Suppressor macrophage treated with lipopolysaccharide for 4 hours (primary cell): ENCODE results near the gene LPAR2.
"Not testable (repeated sequence)": the region's sequence is repeated elsewhere in the genome, so short reads cannot be mapped to it uniquely, and the experiment has no call there.

Experiments used
- DNase-seq: peaks from one replicate; pipeline ENCODE4 v3.0.0-alpha.2; 2020

The LPAR2 gene

GRCh38 chr19:19628501-19629134 lies 598 bp upstream of the LPAR2 start:
- peak; percentile 70 for DNase-seq

- DNase-seq, result no peak
Observed at GRCh38 chr19:19626516-19627472, 1.2 kb downstream of the LPAR2 start.

DNA sequence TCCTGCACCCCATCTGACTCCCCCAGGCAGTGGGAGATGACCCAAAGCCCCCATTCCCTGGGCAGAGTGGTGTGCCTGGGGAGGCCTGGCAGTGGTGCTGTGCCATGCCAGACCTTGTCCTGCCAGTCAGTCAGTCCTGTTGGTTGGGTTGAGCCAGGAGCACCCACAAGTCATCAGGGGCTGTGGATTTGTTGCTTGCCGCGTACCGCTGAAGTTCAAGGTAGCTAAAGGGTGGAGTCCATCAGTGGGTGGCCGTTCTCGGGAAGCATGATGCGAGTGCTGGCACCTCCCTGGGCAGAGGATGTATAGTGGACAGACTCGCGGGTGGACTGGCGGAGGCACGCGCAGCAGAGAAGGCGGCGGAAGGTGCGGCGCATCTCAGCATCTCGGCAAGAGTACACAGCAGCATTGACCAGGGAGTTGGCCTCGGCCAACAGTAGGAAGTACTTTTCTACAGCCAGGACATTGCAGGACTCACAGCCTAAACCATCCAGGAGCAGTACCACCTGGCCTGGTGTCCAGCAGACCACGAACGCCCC lies 3.9 kb downstream of the LPAR2 start:
- no peak for DNase-seq

DNA sequence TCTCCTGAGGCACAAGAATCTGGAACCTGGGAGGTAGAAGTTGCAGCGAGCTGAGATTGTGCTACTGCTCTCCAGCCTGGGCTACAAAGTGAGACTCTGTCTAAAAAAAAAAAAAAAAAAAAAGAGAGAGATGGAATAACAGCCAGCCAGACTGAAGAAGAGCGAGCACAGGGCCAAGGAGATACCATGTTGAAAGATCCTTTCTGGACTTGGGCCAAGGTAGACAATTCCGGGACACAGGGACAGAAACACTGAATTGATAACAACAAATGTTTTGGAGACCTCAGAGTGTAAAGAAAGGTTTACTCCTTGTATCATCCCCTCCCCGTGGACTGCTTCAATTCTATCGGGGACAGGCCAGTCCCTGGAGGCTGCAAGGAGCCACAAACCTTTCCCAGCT lies 4.6 kb downstream of the LPAR2 start:
- no peak for DNase-seq

- no peak for DNase-seq
Observed at GRCh38 chr19:19619849-19620210, 8.2 kb downstream of the LPAR2 start.

DNA sequence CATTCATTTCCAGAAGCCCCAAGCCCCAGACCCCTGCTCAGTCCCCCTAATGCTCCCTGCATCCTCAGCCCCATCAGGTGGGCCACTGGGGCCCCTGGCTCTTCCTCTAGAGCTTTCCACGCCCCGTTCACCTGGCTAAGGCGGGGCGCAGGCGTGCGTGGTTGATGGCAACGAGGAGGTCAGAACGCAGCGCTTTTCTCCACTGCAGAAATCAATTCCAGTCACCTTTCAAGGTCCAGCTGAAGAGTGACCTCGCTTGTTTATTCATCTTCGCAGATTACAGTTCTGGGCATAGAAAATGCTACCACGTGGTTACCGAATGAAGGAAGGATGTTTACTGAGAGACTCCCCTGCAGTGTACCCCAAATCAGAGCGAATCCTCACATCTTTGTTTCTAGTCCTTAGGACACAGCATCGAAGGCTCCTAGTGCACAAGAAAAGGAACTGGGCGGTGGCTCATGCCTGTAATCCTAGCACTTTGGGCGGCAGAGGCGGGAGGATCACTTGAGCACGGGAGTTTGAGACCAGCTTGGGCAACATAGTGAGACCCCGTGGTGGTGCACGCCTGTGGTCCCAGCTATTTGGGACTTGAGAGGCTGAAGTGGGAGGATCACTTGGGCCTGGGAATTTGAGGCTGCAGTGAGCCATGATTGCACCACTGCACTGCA lies 8.7 kb downstream of the LPAR2 start:
- DNase-seq, result no peak

DNA sequence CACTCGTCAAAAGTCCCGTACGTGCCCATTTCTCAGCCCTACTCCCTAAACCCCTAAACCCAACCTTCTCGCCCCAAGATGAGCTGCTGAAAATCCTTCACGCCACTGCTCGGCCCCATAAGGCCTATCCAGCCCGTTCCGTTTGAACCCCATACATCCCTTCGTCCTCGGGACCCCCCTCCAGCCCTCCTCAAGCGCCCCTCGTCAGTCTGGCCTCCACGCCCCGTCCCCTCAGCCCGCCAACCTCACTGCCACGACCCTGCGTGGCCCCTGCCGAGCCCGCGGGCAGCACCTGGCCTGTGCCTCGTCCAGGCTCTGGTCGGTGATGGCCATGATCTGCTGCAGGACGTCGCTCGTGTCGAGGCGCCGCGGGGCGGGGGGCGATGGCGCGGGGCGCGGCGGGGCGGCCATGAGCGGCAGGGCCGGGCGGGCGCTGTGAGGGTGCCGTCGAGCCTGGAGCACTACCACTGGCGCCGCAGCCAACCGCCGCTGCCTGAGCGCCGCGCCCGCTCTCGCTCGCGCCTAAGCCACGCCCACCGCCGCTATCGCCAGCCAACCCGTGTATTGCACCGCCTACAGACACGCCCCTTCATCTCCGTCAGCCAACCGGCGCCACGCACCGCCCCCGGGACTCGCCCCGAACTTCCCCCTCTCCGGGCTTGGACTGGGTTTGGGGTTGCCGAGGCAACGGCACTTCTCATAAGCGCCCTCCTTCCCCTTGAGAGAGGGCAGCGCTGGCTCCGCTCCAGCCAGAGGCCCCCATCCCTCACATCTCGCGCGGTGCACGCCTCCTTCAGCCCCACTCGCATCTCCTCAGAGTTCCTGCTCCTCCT lies 9.6 kb downstream of the LPAR2 start, which contains the start of gene PBX4:
TSS of gene PBX4 (minus strand) at position 469 of the 833 bp plus-strand sequence. CDS start at position 411, 58 bp downstream.
- DNase-seq, result peak; percentile 98

- no peak for DNase-seq
Observed at GRCh38 chr19:19615086-19615485, 12.9 kb downstream of the LPAR2 start.

DNA sequence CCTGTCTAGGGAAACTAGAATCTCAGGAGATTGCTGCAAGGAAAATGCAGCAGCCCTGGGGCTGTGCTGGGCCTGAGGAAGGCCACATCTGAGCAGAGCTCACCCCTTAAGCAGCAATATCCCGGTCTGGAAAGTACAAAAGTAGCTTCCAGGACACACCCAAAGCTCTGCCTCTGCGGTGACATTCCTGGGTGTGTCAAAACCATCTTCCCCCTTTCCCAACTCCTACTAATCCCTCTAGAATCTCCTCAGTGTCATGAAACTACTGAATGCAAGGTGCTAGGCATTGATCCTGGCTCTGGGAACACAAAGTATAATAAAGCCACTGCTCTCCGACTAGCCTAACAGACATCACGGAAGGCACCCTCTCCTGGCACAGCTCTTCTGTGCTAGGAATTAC lies 14.5 kb downstream of the LPAR2 start:
- no peak for DNase-seq

DNA sequence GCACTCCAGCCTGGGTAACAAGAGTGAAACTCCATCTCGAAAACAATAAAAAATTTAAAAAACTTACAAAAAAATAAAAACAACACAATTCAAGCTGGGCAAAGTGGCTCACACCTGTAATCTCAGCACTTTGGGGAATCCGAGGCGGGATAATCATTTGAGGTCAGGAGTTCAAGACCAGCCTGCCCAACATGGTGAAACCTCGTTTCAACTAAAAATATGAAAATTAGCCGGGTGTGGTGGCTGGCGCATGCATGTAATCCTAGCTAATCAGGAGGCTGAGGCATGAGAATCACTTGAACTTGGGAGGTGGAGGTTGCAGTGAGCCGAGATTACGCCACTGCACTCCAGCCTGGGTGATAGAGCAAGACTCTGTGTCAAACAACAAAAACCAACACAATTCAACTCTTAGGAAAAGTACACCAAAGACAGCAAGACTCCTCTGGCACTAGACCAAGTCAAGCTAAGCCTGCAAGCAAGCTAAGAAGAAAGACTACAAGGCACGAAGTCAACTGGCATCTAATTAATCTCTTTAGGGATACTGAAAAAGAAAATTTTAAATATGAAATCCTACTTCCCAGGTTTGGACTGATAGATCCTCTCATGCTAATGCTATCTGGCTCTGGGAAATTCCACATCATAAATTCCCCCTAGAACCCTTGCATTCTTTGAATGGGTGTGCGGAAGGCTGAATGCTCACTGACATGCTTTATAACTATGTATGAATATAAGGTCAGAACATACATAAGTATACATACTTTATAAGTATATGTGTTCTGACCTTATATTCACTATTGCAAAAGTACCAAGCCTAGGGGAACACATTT lies 17.4 kb downstream of the LPAR2 start:
- DNase-seq, result no peak

- not testable (repeated sequence) for DNase-seq
Observed at GRCh38 chr19:19606686-19607085, 21.3 kb downstream of the LPAR2 start.

DNA sequence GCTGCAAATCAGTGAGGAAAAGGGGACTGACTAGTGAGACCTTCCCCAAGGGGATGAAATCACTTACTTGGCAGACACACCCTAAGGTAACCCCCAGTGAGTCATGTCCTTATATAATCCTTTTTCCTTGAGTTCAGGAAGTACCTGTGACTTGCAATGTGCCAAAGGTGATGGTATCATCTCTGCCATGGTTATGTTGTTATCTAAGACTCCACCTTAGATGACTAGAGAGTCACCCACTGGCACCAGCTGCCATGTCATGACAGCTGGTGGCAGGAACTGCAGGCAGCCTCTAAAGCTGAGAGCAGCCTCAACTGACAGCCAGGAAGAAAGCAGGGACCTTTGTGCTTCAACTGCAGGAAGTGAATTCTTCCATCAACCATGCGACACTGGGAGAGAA lies 22.0 kb downstream of the LPAR2 start:
- no peak for DNase-seq

DNA sequence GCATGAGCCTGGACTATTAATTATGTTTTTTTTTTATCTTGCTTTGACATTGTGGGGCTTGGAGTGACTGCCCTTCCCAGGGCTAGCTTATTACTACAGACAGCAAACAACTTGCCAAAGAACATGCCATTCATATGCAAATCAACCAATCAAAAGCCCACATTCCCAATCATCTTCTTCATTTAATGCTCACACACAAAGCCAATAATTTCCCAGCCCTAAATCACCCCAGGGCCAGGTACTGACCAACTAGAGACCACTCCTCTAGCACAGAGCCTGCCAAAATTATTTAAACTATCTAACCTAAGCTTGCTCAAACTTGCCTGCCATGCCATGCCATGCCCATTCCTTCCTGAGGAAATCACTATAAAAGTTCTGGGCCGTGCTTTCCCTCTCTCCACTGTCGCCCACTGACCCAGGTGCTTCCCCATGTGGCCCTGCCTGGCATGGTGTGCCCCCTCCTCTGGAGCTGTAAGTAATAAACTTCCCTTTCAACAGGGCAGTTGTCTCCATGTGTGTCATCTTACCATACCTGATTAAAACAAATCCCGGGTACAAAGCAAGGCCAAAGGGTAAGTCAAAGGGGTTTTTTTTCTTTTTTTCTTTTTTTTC lies 25.2 kb downstream of the LPAR2 start:
- DNase-seq, result no peak

DNA sequence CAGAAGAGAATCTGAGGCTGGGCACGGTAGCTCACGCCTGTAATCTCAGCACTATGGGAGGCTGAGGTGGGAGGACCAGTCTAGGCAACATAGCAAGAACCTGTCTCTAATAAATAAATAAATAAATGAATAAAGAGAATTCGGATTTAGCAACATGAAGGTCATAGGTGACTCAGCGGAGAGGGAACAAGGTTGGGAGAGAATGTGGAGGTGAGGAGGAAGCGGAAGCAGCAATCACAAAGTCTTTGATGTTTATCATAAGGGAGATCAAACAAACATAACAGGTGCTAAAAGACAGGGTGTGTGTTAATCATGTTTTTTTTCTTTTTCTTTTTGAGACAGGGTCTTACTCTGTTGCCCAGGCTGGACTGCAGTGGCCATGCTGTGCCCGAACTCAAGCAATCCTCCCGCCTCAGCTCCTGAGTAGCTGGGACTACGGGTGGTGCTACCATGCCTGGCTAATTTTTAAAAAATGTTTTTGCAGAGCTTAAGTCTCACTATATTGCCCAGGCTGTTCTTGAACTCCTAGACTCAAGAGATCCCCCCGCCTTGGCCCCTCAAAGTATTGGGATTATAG lies 25.8 kb downstream of the LPAR2 start:
- DNase-seq, result no peak

DNA sequence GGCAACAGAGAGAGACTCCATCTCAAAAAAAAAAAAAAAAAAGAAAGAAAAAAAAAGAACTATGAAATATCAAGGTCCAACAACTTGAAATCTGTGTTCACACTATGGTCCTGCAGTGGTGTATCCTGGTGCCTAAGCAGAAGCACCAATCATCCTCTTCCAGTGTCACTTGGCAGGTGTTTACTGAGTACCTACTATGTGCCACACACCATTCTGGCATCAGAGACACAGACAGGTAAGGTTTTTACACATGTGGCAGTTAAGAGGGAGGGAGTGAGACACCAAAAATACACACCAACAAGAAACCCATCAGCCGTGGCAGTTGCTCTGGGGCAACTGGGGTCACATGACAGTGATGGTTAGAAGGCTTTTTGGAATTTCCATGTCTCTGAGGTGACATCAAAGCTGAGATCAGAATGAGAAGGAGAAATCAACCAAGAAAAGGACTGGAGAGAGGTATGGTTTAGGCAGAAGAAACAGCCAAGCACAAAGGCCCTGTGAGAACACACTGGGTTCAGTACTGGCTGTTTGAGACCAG lies 27.2 kb downstream of the LPAR2 start:
- DNase-seq, result peak; percentile 61

DNA sequence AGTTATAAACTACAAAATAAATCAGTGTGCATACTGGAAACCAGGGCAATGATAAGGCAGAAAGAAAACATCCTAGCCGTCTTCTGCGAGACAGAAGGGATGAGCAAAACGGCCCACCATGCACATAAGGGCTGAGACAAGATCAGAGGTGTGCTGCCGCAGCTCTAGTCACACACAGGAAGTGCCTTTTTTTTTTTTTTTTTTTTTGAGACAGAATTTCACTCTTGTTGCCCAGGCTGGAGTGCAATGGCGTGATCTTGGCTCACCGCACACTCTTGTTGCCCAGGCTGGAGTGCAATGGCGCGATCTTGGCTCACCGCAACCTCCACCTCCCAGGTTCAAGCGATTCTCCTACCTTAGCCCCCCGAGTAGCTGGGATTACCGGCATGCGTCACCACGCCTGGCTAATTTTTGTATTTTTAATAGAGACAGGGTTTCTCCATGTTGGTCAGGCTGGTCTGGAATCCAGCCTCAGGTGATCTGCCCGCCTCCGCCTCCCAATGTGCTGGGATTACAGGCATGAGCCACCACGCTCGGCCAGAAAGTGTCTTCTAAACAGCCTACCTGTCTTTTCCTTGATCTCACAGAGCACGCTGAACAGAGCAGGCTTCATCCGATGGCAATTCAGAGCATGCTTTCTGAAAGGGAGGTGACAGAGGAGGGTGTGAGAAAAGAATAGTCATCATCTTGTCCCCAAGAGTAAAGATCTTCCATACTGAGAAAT lies 29.1 kb downstream of the LPAR2 start:
- DNase-seq, result not testable (repeated sequence)

GRCh38 chr19:19597809-19598306 lies 30.2 kb downstream of the LPAR2 start:
- DNase-seq, result peak; percentile 88

GRCh38 chr19:19595171-19595701 lies 32.8 kb downstream of the LPAR2 start:
- DNase-seq, result peak; percentile 78

DNA sequence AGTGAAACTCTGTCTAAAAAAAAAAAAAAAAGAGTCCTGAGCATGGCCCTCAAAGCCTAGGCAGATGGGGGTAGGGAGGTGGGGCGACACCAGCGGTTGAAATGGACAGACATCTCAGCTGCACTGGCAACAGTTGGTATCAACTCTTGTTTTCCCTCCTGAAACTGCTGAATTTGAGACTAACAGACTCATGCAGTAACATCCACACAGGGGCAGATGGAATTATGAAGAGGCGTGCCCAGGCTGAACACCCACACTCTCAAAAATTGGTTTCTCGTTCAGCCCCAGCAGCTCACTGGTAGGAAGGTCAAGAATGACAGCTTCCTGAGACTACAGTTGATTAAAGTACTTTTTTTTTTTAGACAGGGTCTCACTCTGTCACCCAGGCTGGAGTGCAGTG lies 33.6 kb downstream of the LPAR2 start:
- peak; percentile 68 for DNase-seq
